HFFc6 (cell line): Measurements from ENCODE around the gene SCML2. TPM values are rescaled to one million over a fixed set of nuclear protein-coding genes. Genes with fewer than 3 reads are reported as not detected.
"Not testable (repeated sequence)": the region's sequence is repeated elsewhere in the genome, so short reads cannot be mapped to it uniquely, and the experiment has no call there.

Experiments used
- DNase-seq: peaks from one replicate; pipeline ENCODE4 v3.0.0-alpha.2; 2018
- H3K27ac Mint-ChIP-seq: 2 replicates; pipeline ENCODE4 v1.8.0; 2020; ENCODE audit warnings: mild to moderate bottlenecking, mixed read lengths
- H3K27me3 Mint-ChIP-seq: 2 replicates; pipeline ENCODE4 v1.8.0; 2021; ENCODE audit warnings: mild to moderate bottlenecking, moderate library complexity, mixed read lengths; ENCODE audit not compliant: insufficient read depth
- H3K36me3 Mint-ChIP-seq: 2 replicates; pipeline ENCODE4 v1.8.0; 2021; ENCODE audit warnings: low read depth, mixed read lengths
- H3K4me1 Mint-ChIP-seq: 2 replicates; pipeline ENCODE4 v1.8.0; 2020; ENCODE audit warnings: low read depth, mixed read lengths
- H3K4me3 Mint-ChIP-seq: 2 replicates; pipeline ENCODE4 v1.8.0; 2020; ENCODE audit warnings: mild to moderate bottlenecking, moderate library complexity, mixed read lengths
- H3K9me3 Mint-ChIP-seq: 2 replicates; pipeline ENCODE4 v1.8.0; 2020; ENCODE audit warnings: mild to moderate bottlenecking, mixed read lengths
- CTCF ChIP-seq: fragments of 200-600 bp; sonication (generic); IDR thresholded peaks from 2 replicates; pipeline ENCODE4 v1.5.0; 2021; ENCODE audit warnings: antibody characterized with exemption, mild to moderate bottlenecking
- total RNA-seq, 6 experiments: library from RNA; stranded (reverse); fragmentation: NEBNext Ultra II Directional; extraction: Animal tissue kit (Norgen Biotek cat#: 25700); gene quantifications; 2 replicates in 1 of 6; 3 replicates in 5 of 6; pipeline ENCODE4 v1.2.3, GENCODE V29; 2021

The SCML2 gene
- total RNA-seq, 6 experiments from 2014 or later = 0.97 to 2.8 (median 2.4) TPM

DNA sequence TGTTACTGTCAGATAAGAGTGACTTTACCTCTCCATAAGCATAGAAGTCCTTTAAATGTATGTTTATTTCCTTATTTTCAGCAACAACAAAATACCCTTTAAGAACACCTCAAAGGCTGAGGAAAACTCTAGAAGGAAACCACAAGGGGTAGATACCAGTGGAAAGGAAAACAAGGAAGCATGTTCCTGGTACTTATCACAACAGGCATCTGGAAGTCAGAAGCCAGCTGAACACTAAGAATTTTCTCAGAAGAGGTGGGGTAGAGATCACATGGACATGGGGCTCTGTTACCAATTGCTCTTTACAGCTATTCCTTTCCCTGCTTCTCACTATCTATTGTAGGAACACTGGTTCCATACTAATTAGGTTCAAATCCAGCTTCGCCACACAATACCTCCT, 82.3 kb downstream of the SCML2 start:
- no peak overlapping the region for H3K4me3 Mint-ChIP-seq
- no peaks in the 10 kb centered on the region for H3K36me3 Mint-ChIP-seq
- H3K9me3 Mint-ChIP-seq = no peaks in the 10 kb centered on the region; the same call in 1 of the 2 replicates
- no peak overlapping the region; the same call in 1 of the 2 replicates for H3K27ac Mint-ChIP-seq
- TF ChIP-seq CTCF = no peak
- DNase-seq = no peak
- H3K4me1 Mint-ChIP-seq = no peaks in the 10 kb centered on the region
- no peaks in the 10 kb centered on the region for H3K27me3 Mint-ChIP-seq

DNA sequence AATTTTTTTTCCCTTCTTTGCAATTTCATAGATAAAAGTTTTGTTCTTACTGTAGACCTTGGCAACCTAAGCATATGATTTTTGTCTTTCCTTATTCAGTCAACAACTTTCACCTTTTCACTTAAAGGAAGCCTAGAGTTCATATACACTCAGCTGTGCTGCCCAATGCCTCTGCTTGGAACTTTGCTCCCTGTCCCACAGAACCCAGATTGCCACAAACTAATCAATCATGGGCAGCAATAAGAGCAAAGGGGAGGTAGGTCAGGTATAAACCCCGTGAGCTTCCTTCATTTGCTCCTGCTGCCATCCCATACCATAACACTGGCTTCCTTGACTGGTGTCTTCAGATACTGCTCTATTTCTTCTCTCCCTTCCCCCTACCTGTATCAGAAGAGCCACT, 82.8 kb downstream of the SCML2 start:
- no peaks in the 10 kb centered on the region for H3K27me3 Mint-ChIP-seq
- no peaks in the 10 kb centered on the region for H3K36me3 Mint-ChIP-seq
- H3K9me3 Mint-ChIP-seq = no peaks in the 10 kb centered on the region; the same call in 1 of the 2 replicates
- no peak overlapping the region; the same call in 1 of the 2 replicates for H3K27ac Mint-ChIP-seq
- TF ChIP-seq CTCF = no peak
- H3K4me3 Mint-ChIP-seq = no peak overlapping the region
- H3K4me1 Mint-ChIP-seq = no peaks in the 10 kb centered on the region
- no peak for DNase-seq

DNA sequence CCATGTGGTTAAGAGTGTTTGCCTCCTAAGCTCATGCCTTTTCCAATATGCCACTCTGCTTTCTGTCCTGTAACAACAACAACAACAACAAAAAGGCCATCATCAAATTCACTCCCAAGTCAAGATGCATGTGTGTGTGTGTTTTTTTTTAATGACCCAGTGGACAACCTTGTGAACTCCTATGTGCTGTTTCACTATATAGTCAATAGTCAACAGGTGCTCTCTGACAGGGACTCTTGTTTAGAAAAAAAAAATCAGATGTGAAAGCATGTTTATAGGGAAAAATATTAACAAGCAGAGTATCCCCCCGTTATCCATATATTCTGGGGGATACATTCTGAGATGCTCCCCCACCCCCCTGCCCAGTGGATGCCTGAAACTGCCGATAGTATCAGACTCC, 83.2 kb downstream of the SCML2 start:
- no peaks in the 10 kb centered on the region for H3K4me1 Mint-ChIP-seq
- no peak overlapping the region for H3K4me3 Mint-ChIP-seq
- no peak for DNase-seq

DNA sequence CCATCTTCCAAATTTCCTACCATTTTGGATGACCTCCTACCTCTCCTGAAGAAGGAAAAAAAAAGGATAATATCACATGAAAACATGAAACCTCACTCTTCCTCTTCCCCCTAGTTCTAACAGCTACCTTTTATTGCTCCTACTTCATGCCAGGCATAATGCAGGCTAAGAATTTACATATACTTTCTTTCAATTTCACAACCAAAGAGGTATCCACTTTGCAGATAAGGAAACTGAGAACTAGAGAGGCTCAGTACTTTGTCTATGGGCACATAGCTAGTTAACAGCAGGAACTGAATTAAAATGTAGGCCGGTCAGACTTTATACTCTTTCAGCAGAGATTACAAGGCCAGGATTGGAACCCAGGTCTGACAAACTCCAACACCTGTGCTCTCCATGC, 99.4 kb downstream of the SCML2 start:
- no peak for DNase-seq
- H3K36me3 Mint-ChIP-seq = peaks cover 4% of the 10 kb centered on the region; the same call in 1 of the 2 replicates
- no peak for TF ChIP-seq CTCF
- H3K27me3 Mint-ChIP-seq = no peaks in the 10 kb centered on the region
- no peaks in the 10 kb centered on the region for H3K9me3 Mint-ChIP-seq
- H3K4me3 Mint-ChIP-seq = no peak overlapping the region
- no peak overlapping the region for H3K27ac Mint-ChIP-seq
- H3K4me1 Mint-ChIP-seq = no peaks in the 10 kb centered on the region

More for the DNA sequence above, 83.2 kb downstream of the SCML2 start:
- Mint-ChIP-seq H3K36me3 (no peaks in the 10 kb centered on the region), H3K9me3 (no peaks in the 10 kb centered on the region; the same call in 1 of the 2 replicates), H3K27me3 (no peaks in the 10 kb centered on the region), H3K27ac (no peak overlapping the region)
- TF ChIP-seq CTCF = no peak

DNA sequence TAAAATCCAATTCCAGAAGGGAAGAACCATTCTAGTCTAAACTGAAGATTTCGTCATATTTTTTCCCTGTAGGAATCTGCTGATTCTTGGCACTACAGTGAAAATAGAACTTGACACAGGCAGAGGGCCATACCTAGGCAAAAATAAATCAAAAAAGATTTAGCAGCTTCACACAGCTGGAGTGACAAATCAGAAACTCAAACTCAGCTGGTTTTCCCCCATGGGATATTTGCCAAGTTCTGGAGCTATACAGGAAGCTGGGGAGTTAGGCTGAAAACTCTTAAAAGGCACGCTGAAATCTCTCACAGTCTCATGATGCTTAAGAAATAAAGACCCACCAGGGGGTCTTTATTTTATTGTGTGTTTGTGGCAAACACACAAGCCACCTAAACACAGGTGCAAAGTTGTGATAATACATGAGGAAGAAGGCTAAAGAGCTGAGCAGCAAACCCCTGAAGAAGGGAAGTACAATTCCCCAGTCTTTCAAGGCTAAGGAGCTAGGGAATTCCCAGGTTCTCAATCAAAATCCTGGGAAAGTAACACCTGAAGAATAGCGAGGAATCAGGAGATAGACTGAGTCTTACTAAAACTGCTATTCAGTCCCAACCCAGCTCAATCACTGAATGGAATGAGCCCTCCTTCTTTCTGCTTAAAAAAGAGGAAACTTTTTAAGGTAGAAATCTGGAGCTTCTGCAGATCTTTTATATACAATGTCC, 101.7 kb downstream of the SCML2 start:
- no peak overlapping the region for H3K27ac Mint-ChIP-seq
- DNase-seq = no peak
- H3K9me3 Mint-ChIP-seq = no peaks in the 10 kb centered on the region
- H3K36me3 Mint-ChIP-seq = peaks cover 4% of the 10 kb centered on the region; the same call in 1 of the 2 replicates
- no peak for TF ChIP-seq CTCF
- no peak overlapping the region for H3K4me3 Mint-ChIP-seq
- H3K4me1 Mint-ChIP-seq = no peaks in the 10 kb centered on the region
- H3K27me3 Mint-ChIP-seq = no peaks in the 10 kb centered on the region

DNA sequence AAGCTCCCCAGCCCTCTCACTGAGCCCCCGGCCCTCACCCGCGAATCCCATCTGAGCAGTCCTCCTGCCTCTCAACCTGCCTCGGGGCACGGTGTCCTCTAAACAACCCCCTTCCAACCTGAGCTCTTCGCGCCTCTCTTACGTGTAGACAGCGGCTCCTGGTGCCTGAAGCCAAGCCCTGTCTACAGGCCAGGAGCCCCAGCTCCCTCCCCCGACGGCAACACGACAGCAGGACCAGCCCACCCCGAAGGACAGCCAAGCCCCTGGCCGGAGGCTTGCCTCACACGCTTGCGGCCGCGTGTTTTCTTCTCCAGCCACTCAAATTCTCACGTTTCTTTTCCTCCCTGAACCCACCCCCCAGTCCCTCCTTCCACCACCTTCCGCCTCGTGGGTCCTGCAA, 124.8 kb downstream of the SCML2 start:
- DNase-seq, H3K27ac Mint-ChIP-seq, H3K4me1 Mint-ChIP-seq, H3K36me3 Mint-ChIP-seq, H3K4me3 Mint-ChIP-seq, H3K9me3 Mint-ChIP-seq: not testable (repeated sequence)
- H3K27me3 Mint-ChIP-seq = peaks cover 10% of the 10 kb centered on the region
